HUDEP-2 (cell line): ENCODE data around the gene MSI2.
A peak's percentile ranks its signal among the peaks of the same experiment; 100 is the strongest.

Experiments
- DNase-seq, 76 experiments: peaks; one replicate each; lab custom pipeline; 2025; ENCODE audit not compliant: unreplicated experiment in 76 of 76; lab: John Stamatoyannopoulos, UW

Gene MSI2

GRCh38 chr17:57639381-57639780 is 383.1 kb downstream of the MSI2 start:
- DNase-seq = no peak

GRCh38 chr17:57640079-57640478 is 383.8 kb downstream of the MSI2 start:
- no peak for DNase-seq

- DNase-seq = no peak
Measured at GRCh38 chr17:57641761-57642160, 385.4 kb downstream of the MSI2 start.

- no peak for DNase-seq
Measured at GRCh38 chr17:57643062-57643461, 386.7 kb downstream of the MSI2 start.

GRCh38 chr17:57644326-57644725 is 388.0 kb downstream of the MSI2 start:
- DNase-seq = no peak

GRCh38 chr17:57645950-57646665 is 389.8 kb downstream of the MSI2 start:
- DNase-seq = no peak

- DNase-seq = no peak
Measured at GRCh38 chr17:57648720-57649119, 392.4 kb downstream of the MSI2 start.

- no peak for DNase-seq
Measured at GRCh38 chr17:57649191-57649590, 392.9 kb downstream of the MSI2 start.

GRCh38 chr17:57649731-57650484 is 393.6 kb downstream of the MSI2 start:
- DNase-seq = no peak

GRCh38 chr17:57650548-57650947 is 394.2 kb downstream of the MSI2 start:
- no peak for DNase-seq

- DNase-seq = no peak
Measured at GRCh38 chr17:57651451-57651850, 395.1 kb downstream of the MSI2 start.

GRCh38 chr17:57651996-57652395 is 395.7 kb downstream of the MSI2 start:
- DNase-seq = no peak

GRCh38 chr17:57652811-57653210 is 396.5 kb downstream of the MSI2 start:
- no peak for DNase-seq

GRCh38 chr17:57653279-57653678 is 397.0 kb downstream of the MSI2 start:
- DNase-seq = no peak

GRCh38 chr17:57654040-57654775 is 397.9 kb downstream of the MSI2 start:
- no peak for DNase-seq

- DNase-seq = no peak
Measured at GRCh38 chr17:57655553-57655952, 399.2 kb downstream of the MSI2 start.

GRCh38 chr17:57657211-57657610 is 400.9 kb downstream of the MSI2 start:
- no peak for DNase-seq

GRCh38 chr17:57662041-57662440 is 405.7 kb downstream of the MSI2 start:
- DNase-seq = no peak

- DNase-seq = peak in 43 of 76 experiments; percentile 4 to 79 (median 38)
Measured at GRCh38 chr17:57662644-57663308, 406.5 kb downstream of the MSI2 start.

- DNase-seq = no peak
Measured at GRCh38 chr17:57663326-57664070, 407.2 kb downstream of the MSI2 start.
